GM21737 (cell line): ENCODE data around the gene TCF7L2.

Experiments used
- ATAC-seq: cut with Tn5 transposase; IDR thresholded peaks from one replicate; pipeline ENCODE4 v1.9.1; 2021; ENCODE audit warnings: mild to moderate bottlenecking, moderate library complexity; ENCODE audit not compliant: unreplicated experiment

The TCF7L2 gene

DNA sequence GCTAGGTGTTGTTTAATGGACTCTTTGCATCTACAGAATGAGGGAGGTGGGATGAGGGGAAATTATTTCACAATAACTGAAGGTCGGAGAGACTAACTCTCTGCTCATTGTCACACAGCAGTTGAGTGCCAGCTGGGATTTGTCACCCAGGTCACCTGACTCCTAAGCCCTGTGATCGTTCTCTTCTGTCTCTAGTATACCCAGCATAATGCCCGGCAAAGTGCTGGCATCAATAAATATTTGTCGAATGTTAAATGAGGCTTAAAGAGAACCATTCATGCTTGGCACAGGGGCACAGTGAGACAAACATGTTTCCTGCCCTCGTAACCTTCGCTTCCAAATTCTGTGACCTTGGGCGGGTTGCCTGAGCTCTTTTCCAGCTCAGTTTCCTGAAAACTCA, 70.8 kb downstream of the TCF7L2 start:
- ATAC-seq = no peak

- no peak for ATAC-seq
Measured at GRCh38 chr10:113021268-113022040, 71.4 kb downstream of the TCF7L2 start.

- ATAC-seq = no peak
Measured at GRCh38 chr10:113022265-113022664, 72.2 kb downstream of the TCF7L2 start.

DNA sequence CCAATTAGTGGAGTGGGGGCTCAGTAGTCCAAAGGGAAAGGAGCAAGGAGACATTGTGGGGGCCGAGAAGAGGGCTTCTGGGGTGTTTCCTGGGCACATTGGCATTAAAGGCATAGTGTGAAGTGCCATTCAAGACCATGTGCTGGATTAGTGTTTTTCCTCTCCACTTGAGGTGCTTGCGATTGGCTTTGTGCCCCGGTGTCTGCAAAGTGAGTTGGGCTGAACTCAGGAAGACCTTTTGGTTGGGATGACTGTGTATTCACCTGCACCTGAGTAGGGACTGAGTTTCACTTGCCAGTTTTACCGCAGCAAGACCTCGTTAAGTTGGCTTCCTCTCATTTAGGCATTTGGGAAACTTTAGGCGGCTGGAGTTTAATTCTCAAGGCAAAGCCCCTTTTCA, 73.0 kb downstream of the TCF7L2 start:
- no peak for ATAC-seq

- no peak for ATAC-seq
Measured at GRCh38 chr10:113024930-113025329, 74.9 kb downstream of the TCF7L2 start.

DNA sequence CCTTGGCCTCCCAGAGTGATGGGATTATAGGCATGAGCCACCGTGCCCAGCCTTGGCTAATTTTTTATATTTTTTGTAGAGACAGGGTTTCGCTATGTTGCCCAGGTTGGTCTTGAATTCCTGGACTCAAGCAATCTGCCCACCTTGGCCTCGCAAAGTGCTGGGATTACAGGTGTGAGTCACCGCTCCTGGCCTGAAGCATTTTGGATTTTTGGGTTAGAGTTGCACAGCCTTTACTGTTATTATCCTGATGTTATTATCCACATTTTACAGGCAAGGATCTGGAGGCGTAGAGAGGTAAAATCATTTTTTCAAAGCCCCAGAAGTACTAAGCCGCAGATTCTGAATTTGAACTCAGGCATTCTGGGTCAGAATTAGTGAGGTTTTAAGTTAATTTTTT, 75.4 kb downstream of the TCF7L2 start:
- ATAC-seq = no peak

- ATAC-seq = no peak
Measured at GRCh38 chr10:113026679-113027078, 76.6 kb downstream of the TCF7L2 start.

DNA sequence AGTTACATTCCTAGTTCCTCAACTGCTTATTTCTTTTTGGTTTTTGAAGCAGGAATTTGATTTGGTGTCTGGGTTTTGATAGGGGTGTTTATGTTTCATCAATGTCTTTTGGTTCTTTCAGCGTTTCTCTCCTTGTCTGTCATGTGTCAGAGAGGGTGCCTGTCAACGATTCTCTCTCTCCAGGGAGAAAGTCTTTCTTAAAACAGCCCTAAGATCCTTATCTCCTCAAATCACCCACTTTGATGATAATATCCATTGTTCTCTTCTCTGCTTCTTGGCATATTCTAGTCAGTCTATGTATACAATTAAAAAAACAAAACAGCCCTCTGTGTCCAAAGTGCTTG, 77.2 kb downstream of the TCF7L2 start:
- no peak for ATAC-seq

- no peak for ATAC-seq
Measured at GRCh38 chr10:113027574-113028455, 77.8 kb downstream of the TCF7L2 start.

DNA sequence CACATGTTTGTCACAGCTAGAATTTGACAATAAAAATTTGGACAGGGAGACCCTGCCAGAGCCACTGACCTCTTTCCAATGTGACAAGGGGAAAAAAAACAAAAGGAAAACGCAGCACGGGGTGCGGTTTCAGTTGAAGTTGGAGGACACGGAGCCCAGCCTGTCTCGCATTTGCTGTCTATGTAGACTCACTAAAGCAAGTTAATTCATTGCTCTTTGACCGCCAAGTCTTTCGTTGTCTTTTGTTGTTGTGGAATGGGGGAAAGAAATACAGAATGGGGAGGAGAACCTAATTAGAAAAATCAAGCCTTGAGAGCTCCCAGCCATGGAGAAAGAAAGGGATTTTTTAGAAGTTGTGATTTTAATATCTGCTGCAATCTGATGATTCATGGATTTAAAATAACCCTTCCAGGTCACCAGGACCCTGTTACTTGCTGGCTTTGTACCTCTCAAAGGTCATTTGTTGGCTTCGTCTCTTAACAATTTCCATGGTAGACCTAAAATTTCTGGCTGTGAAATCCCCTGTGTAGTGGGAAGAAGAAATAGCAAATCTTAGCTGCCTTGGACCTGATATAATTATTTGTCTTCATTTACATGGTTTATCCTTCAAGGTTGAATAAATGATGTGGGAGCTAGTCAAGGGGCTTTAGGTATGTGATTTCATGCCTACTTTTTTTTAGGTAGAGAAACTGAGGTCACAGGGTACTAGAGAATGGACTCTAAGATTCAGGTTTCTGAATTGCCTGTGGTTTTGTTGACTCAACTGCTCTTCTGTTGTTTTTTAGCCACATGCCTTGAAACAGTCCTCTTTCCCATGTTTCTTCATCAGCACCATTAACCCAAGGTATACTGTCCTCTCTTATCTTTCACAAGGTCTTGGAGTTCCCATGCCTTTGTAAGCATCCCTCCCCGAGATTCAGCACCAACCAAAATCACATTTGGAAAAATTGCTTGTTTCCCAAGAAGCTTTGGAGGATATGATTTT, 78.7 kb downstream of the TCF7L2 start:
- ATAC-seq = no peak

- ATAC-seq = no peak
Measured at GRCh38 chr10:113030453-113030852, 80.4 kb downstream of the TCF7L2 start.

DNA sequence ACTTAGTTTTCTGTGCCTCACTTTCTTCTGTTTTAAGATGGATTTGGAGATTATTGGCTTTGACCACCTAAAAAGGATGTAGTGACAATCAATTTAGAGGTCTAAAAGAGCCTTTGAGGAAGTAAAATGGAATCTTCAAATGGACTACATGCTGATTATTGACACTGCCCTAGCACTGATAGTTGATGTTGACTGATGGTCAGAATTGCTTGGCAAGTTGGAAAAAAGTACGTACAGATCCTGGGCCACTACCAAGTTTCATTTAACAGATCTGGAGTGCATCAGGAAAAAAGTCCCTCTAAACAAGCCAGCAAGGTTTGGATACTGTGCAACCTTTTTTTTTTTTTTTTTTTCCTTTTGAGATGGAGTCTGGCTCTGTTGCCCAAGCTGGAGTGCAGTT, 81.1 kb downstream of the TCF7L2 start:
- ATAC-seq = no peak

DNA sequence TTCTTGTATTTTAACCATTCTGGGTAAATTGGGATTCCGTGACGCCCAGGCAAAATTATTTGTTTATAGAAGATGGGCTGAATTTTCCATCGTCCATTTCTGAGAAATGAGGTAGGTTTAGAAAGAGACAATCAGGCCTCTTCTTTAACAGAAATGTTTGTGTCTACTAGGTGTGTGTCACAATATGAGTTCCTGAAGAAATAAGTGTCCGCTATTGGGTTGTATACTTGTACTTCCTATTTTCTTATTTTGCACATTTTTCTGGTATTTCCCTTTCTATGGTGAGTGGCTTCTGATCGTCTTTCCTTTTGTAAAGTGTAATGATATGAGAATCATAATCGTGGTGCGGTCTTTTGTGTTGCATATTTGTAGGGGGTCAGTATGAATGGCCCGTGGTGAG, 83.9 kb downstream of the TCF7L2 start:
- no peak for ATAC-seq

DNA sequence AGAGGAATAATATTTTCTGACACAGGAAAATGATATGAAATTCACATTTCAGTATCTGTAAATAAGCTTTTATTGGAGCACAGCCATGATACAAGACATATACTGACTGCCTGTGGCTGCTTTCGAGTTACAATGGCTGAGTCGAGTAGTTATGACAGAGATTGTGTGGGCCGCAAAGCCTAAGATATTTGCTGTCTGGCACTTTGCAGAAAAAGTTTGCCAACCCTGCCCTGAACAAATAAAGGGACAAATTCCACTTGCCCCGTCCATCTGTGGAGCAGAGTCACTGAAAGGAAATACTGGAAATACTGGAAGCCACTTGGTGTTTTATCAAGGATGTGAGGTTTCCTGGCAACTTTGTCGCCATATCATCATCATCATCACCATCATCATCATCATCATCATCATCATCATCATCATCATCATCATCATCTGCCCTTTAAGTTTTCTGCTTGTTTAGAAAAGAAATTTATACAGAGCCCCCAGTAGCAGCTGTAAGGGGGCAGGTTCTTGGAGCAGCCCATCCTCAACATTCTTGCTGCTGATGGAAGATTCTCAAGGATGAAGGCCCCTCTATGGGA, 85.8 kb downstream of the TCF7L2 start:
- ATAC-seq = no peak

- ATAC-seq = no peak
Measured at GRCh38 chr10:113036619-113037018, 86.6 kb downstream of the TCF7L2 start.

DNA sequence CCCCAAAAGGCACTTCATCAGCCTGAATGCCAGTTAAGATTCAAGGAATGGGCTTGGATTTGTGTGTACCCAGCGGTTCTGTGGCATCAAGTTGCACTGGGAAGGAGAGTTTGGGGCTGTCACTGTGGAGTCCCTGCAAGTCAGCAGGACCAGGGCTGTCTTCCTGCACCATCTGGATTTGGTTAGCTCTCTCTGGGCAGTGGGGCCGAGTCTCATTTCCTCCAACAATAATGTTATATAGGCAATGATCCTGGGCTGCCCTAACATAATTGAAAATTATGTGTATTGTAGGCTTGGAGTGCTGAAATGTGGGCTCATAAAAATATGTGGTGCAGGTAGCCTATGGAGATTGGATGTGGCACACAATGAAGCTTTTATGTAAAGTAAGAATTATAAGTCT, 87.2 kb downstream of the TCF7L2 start:
- no peak for ATAC-seq

DNA sequence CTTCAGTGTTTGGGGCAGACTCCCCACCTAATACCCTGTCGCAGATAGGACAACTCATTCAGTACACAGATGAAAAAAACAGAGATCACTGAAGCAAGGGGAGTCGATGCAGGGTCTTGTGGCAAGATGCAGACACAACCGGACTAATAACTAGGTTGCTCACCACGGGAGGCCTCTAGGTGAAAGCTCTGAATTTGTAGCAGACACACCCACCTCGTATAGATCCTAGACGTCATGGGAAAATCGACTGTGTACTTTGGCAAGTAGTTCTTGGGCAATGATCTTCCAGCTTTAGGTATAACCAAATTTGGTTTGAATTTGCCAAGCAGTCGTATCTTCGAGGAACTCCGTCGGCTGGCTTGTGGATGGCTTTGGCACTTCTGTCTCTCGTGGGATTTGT, 88.1 kb downstream of the TCF7L2 start:
- no peak for ATAC-seq

DNA sequence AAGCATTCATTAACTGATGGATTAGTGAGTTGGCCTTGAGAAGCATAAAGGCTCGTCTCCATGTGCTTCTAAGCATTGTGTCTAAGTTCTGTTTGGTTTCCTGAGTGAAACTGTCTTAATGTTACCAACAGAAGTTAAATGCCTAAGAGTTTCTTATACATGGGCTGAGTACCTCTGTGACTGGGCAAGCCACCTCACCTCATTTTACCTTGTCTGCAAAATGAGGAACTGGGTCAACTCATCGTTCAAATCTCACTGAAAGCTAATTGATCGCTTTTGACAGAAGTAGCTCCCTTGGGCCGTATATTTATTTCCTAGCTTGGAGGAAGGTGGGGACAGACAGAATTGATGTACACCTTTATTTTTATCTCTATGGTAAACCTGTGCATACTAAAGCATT, 88.9 kb downstream of the TCF7L2 start:
- no peak for ATAC-seq

GRCh38 chr10:113041324-113041723, 91.3 kb downstream of the TCF7L2 start:
- no peak for ATAC-seq

GRCh38 chr10:113041841-113042750, 92.0 kb downstream of the TCF7L2 start:
- ATAC-seq = no peak
